ENCODE data around the gene MSTO1.
"Not testable (repeated sequence)": the region's sequence is repeated elsewhere in the genome, so short reads cannot be mapped to it uniquely, and the experiment has no call there.

MSTO1 gene

GRCh38 chr1:155609515-155610256 is at the start of gene MSTO1:
TSS of gene MSTO1 (plus strand) at chr1:155610218. CDS start at chr1:155610249, 31 bp downstream.
- peak; percentile 95 for DNase-seq

- DNase-seq: peak; percentile 61
Measured at GRCh38 chr1:155561779-155562580, 48.0 kb upstream of the MSTO1 start.

- DNase-seq: peak; percentile 94
Measured at GRCh38 chr1:155562581-155563376, 47.2 kb upstream of the MSTO1 start, which contains the start of gene ASH1L. TSS of gene ASH1L (minus strand) at chr1:155562803. CDS start at chr1:155521519, 41,284 bp downstream.

GRCh38 chr1:155563377-155564022 is 46.5 kb upstream of the MSTO1 start:
- DNase-seq: peak; percentile 25

- no peak for DNase-seq
Measured at GRCh38 chr1:155569988-155570592, 39.9 kb upstream of the MSTO1 start.

- DNase-seq: no peak
Measured at GRCh38 chr1:155570593-155570990, 39.4 kb upstream of the MSTO1 start.

GRCh38 chr1:155574077-155574476 is 35.9 kb upstream of the MSTO1 start:
- DNase-seq: no peak

- not testable (repeated sequence) for DNase-seq
Measured at GRCh38 chr1:155575608-155576007, 34.4 kb upstream of the MSTO1 start.

- not testable (repeated sequence) for DNase-seq
Measured at GRCh38 chr1:155583846-155584245, 26.2 kb upstream of the MSTO1 start.

GRCh38 chr1:155589282-155589681 is 20.7 kb upstream of the MSTO1 start:
- DNase-seq: not testable (repeated sequence)

GRCh38 chr1:155590516-155591247 is 19.3 kb upstream of the MSTO1 start:
- not testable (repeated sequence) for DNase-seq

- DNase-seq: peak; percentile 77
Measured at GRCh38 chr1:155591770-155592169, 18.2 kb upstream of the MSTO1 start.

- DNase-seq: not testable (repeated sequence)
Measured at GRCh38 chr1:155595877-155596474, 14.0 kb upstream of the MSTO1 start.

GRCh38 chr1:155596864-155597263 is 13.2 kb upstream of the MSTO1 start:
- DNase-seq: no peak

- DNase-seq: no peak
Measured at GRCh38 chr1:155598842-155599331, 11.1 kb upstream of the MSTO1 start.

GRCh38 chr1:155599828-155600572 is 10.0 kb upstream of the MSTO1 start:
- DNase-seq: not testable (repeated sequence)

GRCh38 chr1:155607708-155608107 is 2.3 kb upstream of the MSTO1 start:
- no peak for DNase-seq

- DNase-seq: no peak
Measured at GRCh38 chr1:155608888-155609225, 1.2 kb upstream of the MSTO1 start.

GRCh38 chr1:155610257-155610647 is 234 bp downstream of the MSTO1 start:
- not testable (repeated sequence) for DNase-seq

GRCh38 chr1:155613226-155613625 is 3.2 kb downstream of the MSTO1 start:
- DNase-seq: not testable (repeated sequence)

Data from CD4-positive, alpha-beta T cell treated with Interleukin-21 for 1 hour (primary cell).